K562 (cell line): ENCODE measurements around the gene KRT4. TPM values are rescaled to one million over a fixed set of nuclear protein-coding genes. Genes with fewer than 3 reads are reported as not detected.

Experiments
- ATAC-seq: fragments of 200-7000 bp; cut with Tn5 transposase; 3 replicates; pipeline ENCODE4 v1.9.1; 2020; ENCODE audit warnings: moderate library complexity
- BruUV-seq: library from RNA; stranded (reverse); fragments of 400-500 nt; replicated peaks from 2 replicates; lab custom pipeline; 2021; lab: Mats Ljungman, UMichigan
- CTCF ChIA-PET: fragments of 300-600 bp; formaldehyde crosslinking; extraction: SDS; loops from one replicate; lab custom pipeline; 2021; ENCODE audit warnings: low intra/inter-chr PET ratio; lab: Yijun Ruan, JAX
- POLR2A ChIA-PET: fragments of 300-600, 350-650 bp; sonication (Branson Sonifier 250); formaldehyde crosslinking; extraction: SDS; loops from one replicate; lab custom pipeline; 2021; ENCODE audit warnings: antibody characterized with exemption, inconsistent platforms; lab: Yijun Ruan, JAX
- DNase-seq, 4 experiments: peaks; one replicate each; pipeline versions ENCODE4 v3.0.0 to v3.0.0-alpha.2; 2011 to 2018; ENCODE audit warnings: low spot score in 3 of 4, mixed read lengths in 3 of 4; ENCODE audit errors: extremely low read depth in 1 of 4
- FAIRE-seq: peaks from 2 replicates; lab custom pipeline; 2011; peaks lifted over from hg19 to GRCh38; lab: Jason Lieb, UNC
- H2AFZ ChIP-seq: 2 replicates; pipeline ENCODE4 v1.6.0; 2011; ENCODE audit warnings: low read depth, low read length, control low read depth, inconsistent platforms
- H3K27ac ChIP-seq: fragments of 200-600 bp; 3 replicates; pipeline ENCODE4 v1.8.0; 2011; ENCODE audit warnings: low read depth, mild to moderate bottlenecking, control low read depth, inconsistent platforms, low read length, moderate library complexity, mixed read lengths; ENCODE audit errors: extremely low read depth
- H3K27me3 ChIP-seq, 2 experiments: fragments of 300-600 bp in 1 of 2; 2 replicates in 1 of 2; 3 replicates in 1 of 2; pipeline versions ENCODE4 v1.6.0 to v1.8.0; 2011; ENCODE audit warnings: inconsistent platforms in 2 of 2, low read length in 2 of 2, mild to moderate bottlenecking in 1 of 2, mixed read lengths in 1 of 2, moderate library complexity in 1 of 2; ENCODE audit not compliant: control insufficient read depth in 2 of 2, insufficient read depth in 2 of 2
- H3K36me3 ChIP-seq: fragments of 300-600 bp; 3 replicates; pipeline ENCODE4 v1.8.0; 2011; ENCODE audit warnings: mild to moderate bottlenecking, low read length, inconsistent platforms; ENCODE audit not compliant: control insufficient read depth, insufficient read depth
- H3K4me1 ChIP-seq, 2 experiments: fragments of 200-600 bp in 1 of 2; replicated peaks in 1 of 2; 2 replicates in 1 of 2; 3 replicates in 1 of 2; pipeline versions ENCODE4 v1.5.1 to v1.8.0; 2011; ENCODE audit warnings: inconsistent platforms in 2 of 2, low read length in 2 of 2, mild to moderate bottlenecking in 1 of 2, mixed read lengths in 1 of 2, moderate library complexity in 1 of 2; ENCODE audit not compliant: control insufficient read depth in 2 of 2, insufficient read depth in 2 of 2
- H3K4me2 ChIP-seq: 2 replicates; pipeline ENCODE4 v1.6.1; 2011; ENCODE audit warnings: low read length, control low read depth, inconsistent platforms, mixed read lengths; ENCODE audit not compliant: insufficient read depth
- H3K4me3 ChIP-seq: fragments of 200-600 bp; sonication (generic), shearing (Covaris generic); 2 replicates; pipeline ENCODE4 v1.5.1; 2016; ENCODE audit warnings: control low read depth, inconsistent platforms
- H3K79me2 ChIP-seq: fragments of 200-600 bp; 3 replicates; pipeline ENCODE4 v1.8.0; 2011; ENCODE audit warnings: low read length, inconsistent platforms; ENCODE audit not compliant: control insufficient read depth, insufficient read depth
- H3K9ac ChIP-seq, 2 experiments: 2 replicates each; pipeline versions ENCODE4 v1.6.0 to v1.6.1; 2011; ENCODE audit warnings: low read depth in 2 of 2, low read length in 2 of 2, control low read depth in 1 of 2, inconsistent platforms in 1 of 2, mild to moderate bottlenecking in 1 of 2, mixed read lengths in 1 of 2; ENCODE audit not compliant: insufficient read depth in 1 of 2
- H3K9me1 ChIP-seq: one replicate; pipeline ENCODE4 v1.6.0; 2011; ENCODE audit warnings: inconsistent platforms, mild to moderate bottlenecking, low read length, moderate library complexity; ENCODE audit not compliant: control insufficient read depth, insufficient read depth
- H3K9me3 ChIP-seq: replicated peaks from 2 replicates; pipeline ENCODE4 v1.5.1; 2011; ENCODE audit warnings: low read depth, low read length, inconsistent platforms; ENCODE audit not compliant: control insufficient read depth, insufficient read depth
- H4K20me1 ChIP-seq: replicated peaks from 2 replicates; pipeline ENCODE4 v1.6.1; 2011; ENCODE audit warnings: low read length, inconsistent platforms, mixed read lengths; ENCODE audit not compliant: control insufficient read depth, insufficient read depth
- BHLHE40 ChIP-seq: IDR thresholded peaks from 2 replicates; pipeline ENCODE4 v1.6.1; 2011; ENCODE audit warnings: low read length, improper control_type of control experiment
- CTBP1 ChIP-seq: fragments of 450-650 bp; IDR thresholded peaks from 2 replicates; pipeline ENCODE4 v1.6.1; 2016; ENCODE audit warnings: borderline replicate concordance
- MAFG ChIP-seq: fragments of 450-650 bp; conservative IDR thresholded peaks from 2 replicates; pipeline ENCODE4 v1.6.1; 2016; ENCODE audit warnings: missing genetic modification characterization, missing compliant biosample characterization
- PYGO2 ChIP-seq: fragments of 450-650 bp; IDR thresholded peaks from 2 replicates; pipeline ENCODE4 v1.6.1; 2016; ENCODE audit warnings: mild to moderate bottlenecking, missing genetic modification characterization, moderate library complexity, missing compliant biosample characterization
- RNF2 ChIP-seq: sonication (generic); IDR thresholded peaks from 2 replicates; pipeline ENCODE4 v1.6.1; 2016
- TCFL5 ChIP-seq: fragments of 250-450 bp; sonication (Bioruptor Pico); conservative IDR thresholded peaks from 2 replicates; pipeline ENCODE4 v1.6.1; 2021; ENCODE audit warnings: mild to moderate bottlenecking, moderate library complexity, matching md5 sums
- WGBS: fragments of 100-300 bp; shearing (Covaris generic); methylation state at CpG from one replicate; pipeline ENCODE4 v1.1.6; 2016; ENCODE audit warnings: low coverage, mixed read lengths; ENCODE audit not compliant: insufficient coverage; ENCODE audit errors: missing lambda C conversion rate; 5-methylcytosine and 5-hydroxymethylcytosine counted together
- in situ Hi-C: fragments of 300-500 bp; cut with MboI; formaldehyde crosslinking; loops from 4 replicates; pipeline ENCODE4 v1.15.0; 2018; ENCODE audit warnings: inconsistent platforms, mixed read lengths
- intact Hi-C: fragments of 100-400 bp; cut with micrococcal nuclease; formaldehyde crosslinking; loops from 2 replicates; pipeline ENCODE4 v1.14.2; 2022
- polyA plus RNA-seq, 8 experiments: library from polyadenylated mRNA; depleted of rRNA in 4 of 8; stranded (reverse) in 5 of 8; unstranded in 3 of 8; fragments of >200 nt; fragmentation: Nextera tagmentation in 2 of 8; fragmentation: Illumina TruSeq in 1 of 8; extraction: Ambion mirVana in 2 of 8; extraction: Trizol in 1 of 8; gene quantifications; 2 replicates each; pipeline versions ENCODE4 v1.2.1 to v1.2.3, GENCODE V29; 2011 to 2014; ENCODE audit warnings: inconsistent platforms in 1 of 8, missing spikeins in 1 of 8
- total RNA-seq, 7 experiments: library from RNA; depleted of rRNA in 6 of 7; stranded (reverse); fragments of >200 nt in 6 of 7; fragmentation: Illumina TruSeq in 2 of 7; extraction: Trizol in 2 of 7; gene quantifications; 2 replicates each; pipeline versions ENCODE4 v1.2.1 to v1.2.3, GENCODE V29; 2011 to 2021; ENCODE audit warnings: low replicate concordance in 1 of 7
- TF ChIP-seq, protein P1 (sequence below): fragments of 150-350 bp; conservative IDR thresholded peaks from 2 replicates; pipeline ENCODE4 v1.6.1; 2014; ENCODE audit warnings: low read length
- TF ChIP-seq, protein P2 (sequence below): fragments of 450-650 bp; formaldehyde crosslinking; conservative IDR thresholded peaks from 2 replicates; pipeline ENCODE4 v1.4.0; 2022; ENCODE audit warnings: mild to moderate bottlenecking, missing genetic modification characterization
- TF ChIP-seq, protein P3 (sequence below), 2 experiments: fragments of 150-350 bp in 1 of 2; IDR thresholded peaks; 2 replicates each; pipeline ENCODE4 v1.6.1; 2012 to 2016; ENCODE audit warnings: low read depth in 2 of 2, low read length in 2 of 2, mild to moderate bottlenecking in 1 of 2, moderate library complexity in 1 of 2
- TF ChIP-seq, protein P4 (sequence below), 2 experiments: IDR thresholded peaks; 2 replicates each; pipeline ENCODE4 v1.6.1; 2012; ENCODE audit warnings: improper control_type of control experiment in 2 of 2, low read depth in 2 of 2, low read length in 2 of 2, borderline replicate concordance in 1 of 2

Gene KRT4
- total and polyA plus RNA-seq, 9 of the 15 experiments (the other 6 are each of a cell fraction or from before 2014, with no cell fraction given) = not detected

DNA sequence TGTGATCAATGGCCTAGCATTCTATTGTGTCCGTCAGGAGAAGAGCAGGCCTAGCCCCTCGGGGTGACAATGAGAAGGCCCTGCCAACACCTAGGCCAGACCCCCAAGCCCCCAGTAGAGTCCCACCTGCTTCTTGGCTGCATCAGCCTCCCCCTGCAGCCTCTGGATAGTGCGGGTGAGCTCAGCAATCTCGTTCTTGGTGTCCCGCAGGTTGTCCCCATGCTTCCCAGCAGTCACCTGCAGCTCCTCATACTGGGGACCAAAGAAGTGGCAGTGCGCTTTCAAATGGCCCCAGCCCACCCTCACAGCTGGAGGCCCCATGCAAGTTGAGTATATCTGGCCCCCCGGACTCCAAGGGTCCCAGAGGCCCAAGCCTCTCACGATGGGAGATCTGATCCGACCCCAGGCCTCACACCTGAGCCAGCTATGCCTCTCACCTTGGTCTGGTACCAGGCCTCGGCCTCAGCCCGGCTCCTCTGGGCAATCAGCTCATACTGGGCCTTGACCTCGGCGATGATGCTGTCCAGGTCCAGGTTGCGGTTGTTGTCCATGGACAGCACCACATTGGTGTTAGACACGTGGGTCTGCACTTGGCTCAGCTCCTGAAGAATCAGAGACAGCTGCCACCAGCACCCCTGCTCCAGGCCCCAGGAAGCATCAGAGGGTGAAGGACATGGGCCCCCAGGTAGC lies 10.0 kb upstream of the KRT4 start:
- ChIA-PET CTCF (no interaction called here), POLR2A (interaction anchor here (0.6 to 1.3 kb wide), 3 partner anchors 8 to 42 kb away, joined by 3 read pairs; no protein-coding TSS in a partner anchor)
- H3K4me3 ChIP-seq = no peak overlapping the region
- BruUV-seq = no TSS peak
- H3K27me3 ChIP-seq = peaks cover 28 to 74% of the 10 kb centered on the region in 2 experiments; a peak in 4 of 5 replicates
- no peaks in the 10 kb centered on the region; a peak in 1 of 5 replicates for H3K4me1 ChIP-seq
- H3K9me1 ChIP-seq = no peaks in the 10 kb centered on the region
- ATAC-seq (no peak), DNase-seq (no peak), FAIRE-seq (no peak)
- no peaks in the 10 kb centered on the region for H3K9me3 ChIP-seq
- H3K36me3 ChIP-seq = no peaks in the 10 kb centered on the region
- no peak overlapping the region for H2AFZ ChIP-seq
- no peak overlapping the region for H3K4me2 ChIP-seq
- H3K79me2 ChIP-seq = no peaks in the 10 kb centered on the region
- no peak overlapping the region for H3K27ac ChIP-seq
- in situ Hi-C loops (no loop called here), intact Hi-C loops (no loop called here)
- WGBS = 3% methylated on average over 14 of the region's 15 CpGs
- H3K9ac ChIP-seq = 0 out of 4 replicates have a peak overlapping the region, but pooled peaks of 1 of the 2 experiments have one; percentile 15
- H4K20me1 ChIP-seq = no peaks in the 10 kb centered on the region; the same call in 1 of the 2 replicates
- TF ChIP-seq RNF2 (no peak), MAFG (no peak), PYGO2 (tag) (no peak), BHLHE40 (no peak), CTBP1 (no peak), TCFL5 (no peak)
- TF ChIP-seq, protein P1, sequence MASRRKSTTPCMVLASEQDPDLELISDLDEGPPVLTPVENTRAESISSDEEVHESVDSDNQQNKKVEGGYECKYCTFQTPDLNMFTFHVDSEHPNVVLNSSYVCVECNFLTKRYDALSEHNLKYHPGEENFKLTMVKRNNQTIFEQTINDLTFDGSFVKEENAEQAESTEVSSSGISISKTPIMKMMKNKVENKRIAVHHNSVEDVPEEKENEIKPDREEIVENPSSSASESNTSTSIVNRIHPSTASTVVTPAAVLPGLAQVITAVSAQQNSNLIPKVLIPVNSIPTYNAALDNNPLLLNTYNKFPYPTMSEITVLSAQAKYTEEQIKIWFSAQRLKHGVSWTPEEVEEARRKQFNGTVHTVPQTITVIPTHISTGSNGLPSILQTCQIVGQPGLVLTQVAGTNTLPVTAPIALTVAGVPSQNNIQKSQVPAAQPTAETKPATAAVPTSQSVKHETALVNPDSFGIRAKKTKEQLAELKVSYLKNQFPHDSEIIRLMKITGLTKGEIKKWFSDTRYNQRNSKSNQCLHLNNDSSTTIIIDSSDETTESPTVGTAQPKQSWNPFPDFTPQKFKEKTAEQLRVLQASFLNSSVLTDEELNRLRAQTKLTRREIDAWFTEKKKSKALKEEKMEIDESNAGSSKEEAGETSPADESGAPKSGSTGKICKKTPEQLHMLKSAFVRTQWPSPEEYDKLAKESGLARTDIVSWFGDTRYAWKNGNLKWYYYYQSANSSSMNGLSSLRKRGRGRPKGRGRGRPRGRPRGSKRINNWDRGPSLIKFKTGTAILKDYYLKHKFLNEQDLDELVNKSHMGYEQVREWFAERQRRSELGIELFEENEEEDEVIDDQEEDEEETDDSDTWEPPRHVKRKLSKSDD = no peak
- TF ChIP-seq, protein P2, sequence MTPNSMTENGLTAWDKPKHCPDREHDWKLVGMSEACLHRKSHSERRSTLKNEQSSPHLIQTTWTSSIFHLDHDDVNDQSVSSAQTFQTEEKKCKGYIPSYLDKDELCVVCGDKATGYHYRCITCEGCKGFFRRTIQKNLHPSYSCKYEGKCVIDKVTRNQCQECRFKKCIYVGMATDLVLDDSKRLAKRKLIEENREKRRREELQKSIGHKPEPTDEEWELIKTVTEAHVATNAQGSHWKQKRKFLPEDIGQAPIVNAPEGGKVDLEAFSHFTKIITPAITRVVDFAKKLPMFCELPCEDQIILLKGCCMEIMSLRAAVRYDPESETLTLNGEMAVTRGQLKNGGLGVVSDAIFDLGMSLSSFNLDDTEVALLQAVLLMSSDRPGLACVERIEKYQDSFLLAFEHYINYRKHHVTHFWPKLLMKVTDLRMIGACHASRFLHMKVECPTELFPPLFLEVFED (CRISPR knock-in tag) = no peak
- TF ChIP-seq, protein P3, sequence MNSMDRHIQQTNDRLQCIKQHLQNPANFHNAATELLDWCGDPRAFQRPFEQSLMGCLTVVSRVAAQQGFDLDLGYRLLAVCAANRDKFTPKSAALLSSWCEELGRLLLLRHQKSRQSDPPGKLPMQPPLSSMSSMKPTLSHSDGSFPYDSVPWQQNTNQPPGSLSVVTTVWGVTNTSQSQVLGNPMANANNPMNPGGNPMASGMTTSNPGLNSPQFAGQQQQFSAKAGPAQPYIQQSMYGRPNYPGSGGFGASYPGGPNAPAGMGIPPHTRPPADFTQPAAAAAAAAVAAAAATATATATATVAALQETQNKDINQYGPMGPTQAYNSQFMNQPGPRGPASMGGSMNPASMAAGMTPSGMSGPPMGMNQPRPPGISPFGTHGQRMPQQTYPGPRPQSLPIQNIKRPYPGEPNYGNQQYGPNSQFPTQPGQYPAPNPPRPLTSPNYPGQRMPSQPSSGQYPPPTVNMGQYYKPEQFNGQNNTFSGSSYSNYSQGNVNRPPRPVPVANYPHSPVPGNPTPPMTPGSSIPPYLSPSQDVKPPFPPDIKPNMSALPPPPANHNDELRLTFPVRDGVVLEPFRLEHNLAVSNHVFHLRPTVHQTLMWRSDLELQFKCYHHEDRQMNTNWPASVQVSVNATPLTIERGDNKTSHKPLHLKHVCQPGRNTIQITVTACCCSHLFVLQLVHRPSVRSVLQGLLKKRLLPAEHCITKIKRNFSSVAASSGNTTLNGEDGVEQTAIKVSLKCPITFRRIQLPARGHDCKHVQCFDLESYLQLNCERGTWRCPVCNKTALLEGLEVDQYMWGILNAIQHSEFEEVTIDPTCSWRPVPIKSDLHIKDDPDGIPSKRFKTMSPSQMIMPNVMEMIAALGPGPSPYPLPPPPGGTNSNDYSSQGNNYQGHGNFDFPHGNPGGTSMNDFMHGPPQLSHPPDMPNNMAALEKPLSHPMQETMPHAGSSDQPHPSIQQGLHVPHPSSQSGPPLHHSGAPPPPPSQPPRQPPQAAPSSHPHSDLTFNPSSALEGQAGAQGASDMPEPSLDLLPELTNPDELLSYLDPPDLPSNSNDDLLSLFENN (IDR thresholded peaks at IDR 0.05; ENCODE audit: low read depth in 2 of 2, low read length in 2 of 2) = no peak
- TF ChIP-seq, protein P4, sequence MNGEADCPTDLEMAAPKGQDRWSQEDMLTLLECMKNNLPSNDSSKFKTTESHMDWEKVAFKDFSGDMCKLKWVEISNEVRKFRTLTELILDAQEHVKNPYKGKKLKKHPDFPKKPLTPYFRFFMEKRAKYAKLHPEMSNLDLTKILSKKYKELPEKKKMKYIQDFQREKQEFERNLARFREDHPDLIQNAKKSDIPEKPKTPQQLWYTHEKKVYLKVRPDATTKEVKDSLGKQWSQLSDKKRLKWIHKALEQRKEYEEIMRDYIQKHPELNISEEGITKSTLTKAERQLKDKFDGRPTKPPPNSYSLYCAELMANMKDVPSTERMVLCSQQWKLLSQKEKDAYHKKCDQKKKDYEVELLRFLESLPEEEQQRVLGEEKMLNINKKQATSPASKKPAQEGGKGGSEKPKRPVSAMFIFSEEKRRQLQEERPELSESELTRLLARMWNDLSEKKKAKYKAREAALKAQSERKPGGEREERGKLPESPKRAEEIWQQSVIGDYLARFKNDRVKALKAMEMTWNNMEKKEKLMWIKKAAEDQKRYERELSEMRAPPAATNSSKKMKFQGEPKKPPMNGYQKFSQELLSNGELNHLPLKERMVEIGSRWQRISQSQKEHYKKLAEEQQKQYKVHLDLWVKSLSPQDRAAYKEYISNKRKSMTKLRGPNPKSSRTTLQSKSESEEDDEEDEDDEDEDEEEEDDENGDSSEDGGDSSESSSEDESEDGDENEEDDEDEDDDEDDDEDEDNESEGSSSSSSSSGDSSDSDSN (IDR thresholded peaks at IDR 0.05; ENCODE audit: borderline replicate concordance in 1 of 2, low read depth in 2 of 2, low read length in 2 of 2) = no peak
